GM21423 (cell line): ENCODE measurements around the gene CTIF.

Source experiments
- ATAC-seq: cut with Tn5 transposase; IDR thresholded peaks from one replicate; pipeline ENCODE4 v1.9.1; 2021; ENCODE audit warnings: mild to moderate bottlenecking, moderate library complexity; ENCODE audit not compliant: unreplicated experiment

CTIF gene

DNA sequence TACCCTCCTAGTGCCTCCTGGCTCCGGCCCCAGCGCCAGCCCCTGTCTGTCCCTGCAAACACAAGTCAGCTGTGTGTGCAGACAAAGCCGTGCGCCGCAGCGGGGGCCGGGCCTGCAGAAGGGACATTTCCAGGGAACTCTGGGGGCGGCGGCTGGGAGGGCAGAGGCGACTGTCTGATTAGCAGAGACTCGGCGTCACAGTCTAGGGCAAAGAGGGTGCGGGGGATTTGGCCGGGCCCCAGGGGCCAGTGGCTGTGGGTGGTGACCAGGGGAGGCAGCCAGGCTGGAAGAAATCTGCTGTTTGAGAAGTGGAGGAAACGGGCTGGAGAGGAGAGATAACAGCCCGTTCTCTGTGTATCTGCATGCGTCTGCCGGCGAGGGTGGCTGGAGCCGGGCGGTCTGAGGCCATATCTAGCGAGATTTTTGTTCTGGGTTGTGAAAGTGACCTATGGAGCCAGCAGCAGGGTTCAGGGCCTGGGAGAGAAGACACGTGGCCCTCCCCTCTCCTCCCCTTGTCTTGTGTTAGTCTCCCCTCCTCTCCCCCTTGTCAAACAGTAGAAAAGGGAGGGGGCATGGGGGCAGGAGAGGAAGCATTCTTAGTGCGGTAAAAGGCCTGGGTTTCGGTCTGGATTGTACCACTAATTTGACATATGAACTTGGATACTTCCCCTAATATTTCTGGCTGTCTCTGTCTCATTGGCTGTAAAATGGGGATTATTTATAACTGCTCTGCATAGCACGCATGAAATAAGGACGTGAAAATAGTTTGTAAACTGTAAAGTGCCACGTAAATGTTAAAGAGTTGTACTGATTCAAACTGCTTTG is 242.5 kb downstream of the CTIF start:
- no peak for ATAC-seq

GRCh38 chr18:48781988-48782363 is 243.1 kb downstream of the CTIF start:
- ATAC-seq = no peak

- no peak for ATAC-seq
Measured at GRCh38 chr18:48782381-48782861, 243.6 kb downstream of the CTIF start.

DNA sequence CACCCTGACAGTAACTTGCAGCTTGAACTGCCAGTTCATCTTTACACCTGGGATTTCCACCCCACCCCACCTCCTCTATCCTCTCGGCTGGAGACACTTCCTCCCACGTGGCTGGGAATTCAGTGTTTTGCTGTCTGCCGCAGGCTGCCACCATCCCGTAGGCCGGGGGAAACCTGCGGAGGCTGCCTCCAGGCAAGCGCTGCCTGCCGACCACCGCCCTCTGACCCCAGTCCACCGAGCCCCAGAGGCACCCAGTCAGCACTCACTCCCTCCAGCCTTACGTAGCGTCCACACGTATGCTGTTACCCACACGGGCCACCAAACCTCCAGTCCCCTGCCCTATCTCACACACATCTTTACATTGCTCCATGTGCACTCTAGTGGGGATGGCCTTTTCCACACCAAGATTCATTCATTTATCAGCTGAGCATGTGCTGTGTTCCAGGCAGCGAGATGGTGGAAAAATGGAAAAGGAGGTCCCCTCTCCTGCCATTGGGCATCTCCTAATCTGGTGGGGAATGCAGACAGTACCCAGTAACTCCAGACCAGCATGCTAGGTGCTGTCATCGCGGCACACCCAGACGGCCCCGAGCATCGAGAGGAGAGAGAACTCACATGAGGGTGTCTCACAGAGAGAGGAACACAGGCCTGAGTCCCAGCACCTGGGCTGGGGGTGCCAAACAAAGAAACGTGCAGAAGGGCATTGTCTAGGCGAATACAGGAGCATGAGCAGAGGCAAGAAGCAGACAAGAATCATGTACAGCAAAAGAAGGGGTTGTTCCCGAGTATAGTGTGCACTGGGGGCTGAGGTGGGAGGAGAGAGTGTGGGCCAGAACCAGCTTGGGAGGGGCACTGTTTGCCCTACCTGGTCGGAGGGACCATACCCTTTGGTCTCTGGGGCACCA is 245.0 kb downstream of the CTIF start:
- ATAC-seq = no peak

GRCh38 chr18:48784656-48785055 is 245.8 kb downstream of the CTIF start:
- peak; percentile 22 for ATAC-seq

GRCh38 chr18:48785091-48785614 is 246.3 kb downstream of the CTIF start:
- ATAC-seq = peak; percentile 85

DNA sequence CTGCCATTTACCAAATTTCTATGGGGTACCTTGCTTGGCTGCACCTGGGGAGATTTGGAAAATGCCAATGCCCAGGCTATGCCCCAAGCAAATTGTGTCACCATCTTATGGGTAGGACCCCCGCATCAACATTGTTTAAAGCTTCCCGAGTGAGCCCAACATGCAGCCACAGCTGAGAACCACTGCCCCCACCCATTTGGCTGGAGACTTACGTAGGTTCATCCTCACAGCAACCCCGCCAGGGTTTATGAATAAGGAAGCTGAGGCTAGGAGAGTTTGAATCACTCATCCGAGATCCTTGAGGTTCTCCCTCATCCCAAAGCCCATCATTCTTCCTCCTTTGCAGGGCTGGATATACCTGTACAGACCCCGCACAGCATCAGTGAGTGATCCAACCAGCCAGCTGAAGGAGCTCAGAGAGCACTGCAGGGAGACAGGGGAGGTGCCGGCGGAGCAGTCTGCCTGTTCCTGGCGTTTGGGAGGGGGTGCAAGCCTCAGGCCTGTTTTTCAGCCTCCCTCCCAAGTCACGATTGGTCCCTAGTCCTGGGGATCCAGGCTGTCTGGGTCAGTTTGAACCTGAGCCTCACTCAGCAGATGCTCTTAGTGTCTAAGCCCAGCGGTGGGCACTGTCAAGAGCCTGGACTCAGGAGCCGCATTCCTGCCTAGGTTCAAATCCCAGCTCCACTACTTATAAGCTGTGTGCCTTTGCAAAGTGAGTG is 247.1 kb downstream of the CTIF start:
- ATAC-seq = no peak

GRCh38 chr18:48786455-48787202 is 247.8 kb downstream of the CTIF start:
- ATAC-seq = no peak

- no peak for ATAC-seq
Measured at GRCh38 chr18:48787203-48788151, 248.6 kb downstream of the CTIF start.

DNA sequence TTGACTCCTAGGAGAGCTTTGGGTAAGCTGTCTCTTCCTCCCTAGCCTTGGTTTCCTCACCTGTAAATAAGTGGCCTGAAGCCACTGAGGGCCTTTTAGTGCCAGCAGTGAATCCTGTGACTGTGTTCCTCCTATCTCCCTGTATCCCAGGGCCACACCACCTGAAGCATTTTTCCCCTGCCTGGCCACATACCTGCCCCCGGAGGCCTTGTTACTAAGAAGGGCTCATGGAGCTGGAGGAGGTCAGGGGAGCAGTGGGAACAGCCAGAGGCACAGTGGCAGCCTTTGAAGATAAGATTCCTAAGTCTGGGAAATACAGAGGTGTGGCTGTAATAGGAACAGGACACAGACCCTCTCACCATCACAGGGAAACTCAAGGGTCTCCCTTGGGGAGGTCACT is 249.5 kb downstream of the CTIF start:
- no peak for ATAC-seq

DNA sequence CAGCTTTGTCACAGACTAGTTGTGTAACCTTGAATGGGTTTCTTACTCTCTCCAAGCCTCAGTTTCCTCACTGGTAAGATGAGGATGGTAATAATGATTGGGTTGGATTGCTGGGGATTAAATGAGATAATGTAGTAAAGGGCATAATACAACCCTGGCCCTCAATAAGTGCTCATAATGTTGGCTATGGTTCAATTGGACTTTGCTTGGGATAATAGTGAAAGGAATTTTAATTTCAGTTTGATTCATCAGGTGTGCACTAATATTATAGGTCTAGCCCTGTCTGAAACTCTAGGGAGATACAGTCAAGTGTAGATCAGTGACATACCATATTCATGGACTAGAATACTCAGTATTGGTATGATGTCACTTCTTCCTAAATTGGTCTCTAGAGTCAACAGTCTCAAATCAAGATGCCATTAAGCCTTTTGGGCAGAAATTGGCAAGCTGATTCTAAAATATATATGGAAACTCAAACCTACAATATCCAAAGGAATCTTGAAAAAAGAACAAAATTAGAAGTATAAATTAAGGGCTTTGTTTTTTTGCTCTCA is 250.5 kb downstream of the CTIF start:
- ATAC-seq = no peak

GRCh38 chr18:48790226-48790863 is 251.5 kb downstream of the CTIF start:
- ATAC-seq = no peak

GRCh38 chr18:48790869-48791635 is 252.2 kb downstream of the CTIF start:
- ATAC-seq = no peak

DNA sequence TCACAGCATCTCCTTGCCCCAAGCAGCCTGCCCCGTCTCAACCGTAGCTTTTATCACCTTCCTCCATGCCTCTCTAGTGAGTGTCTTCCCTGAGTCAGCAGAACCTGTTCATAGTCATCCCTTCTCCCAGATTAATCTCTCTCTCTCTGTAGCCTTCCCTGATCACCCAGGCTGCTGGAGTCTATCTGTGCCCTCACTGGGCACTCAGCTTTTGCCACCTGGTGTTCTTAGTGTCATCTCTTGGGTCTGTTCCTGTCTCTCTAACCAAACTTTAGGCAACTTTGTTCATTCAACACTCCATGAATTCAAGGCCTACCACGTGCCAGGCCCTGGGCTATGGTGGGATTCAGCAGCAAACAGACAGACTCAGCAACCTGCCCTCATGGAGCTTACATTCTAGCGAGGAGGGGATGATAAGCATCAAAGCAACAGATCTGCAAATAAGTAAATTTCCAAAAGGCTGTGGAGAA is 252.8 kb downstream of the CTIF start:
- ATAC-seq = no peak

- no peak for ATAC-seq
Measured at GRCh38 chr18:48792141-48792540, 253.3 kb downstream of the CTIF start.

- no peak for ATAC-seq
Measured at GRCh38 chr18:48792611-48793380, 254.0 kb downstream of the CTIF start.
